H9 (cell line): ENCODE measurements around the gene ARRB1. TPM values are rescaled to one million over a fixed set of nuclear protein-coding genes. Genes with fewer than 3 reads are reported as not detected.

Source experiments
- DNase-seq: peaks from one replicate; pipeline ENCODE4 v3.0.0-alpha.2; 2017
- H2AFZ ChIP-seq: one replicate; pipeline ENCODE4 v1.6.1; 2013; ENCODE audit warnings: mild to moderate bottlenecking, low read length, control low read depth, moderate library complexity
- H2AK5ac ChIP-seq: 2 replicates; pipeline ENCODE4 v1.6.1; 2013; ENCODE audit warnings: low read length, control low read depth, mixed read lengths; ENCODE audit not compliant: insufficient read length
- H2BK120ac ChIP-seq: one replicate; pipeline ENCODE4 v1.6.1; 2013; ENCODE audit warnings: low read depth, mild to moderate bottlenecking, low read length, control low read depth, inconsistent platforms; ENCODE audit not compliant: poor library complexity, severe bottlenecking
- H2BK12ac ChIP-seq: 2 replicates; pipeline ENCODE4 v1.6.1; 2013; ENCODE audit warnings: low read length, control low read depth, mixed read lengths, low read depth; ENCODE audit not compliant: insufficient read length
- H2BK15ac ChIP-seq: 2 replicates; pipeline ENCODE4 v1.6.1; 2013; ENCODE audit warnings: low read depth, low read length, control low read depth
- H2BK20ac ChIP-seq: one replicate; pipeline ENCODE4 v1.6.1; 2013; ENCODE audit warnings: low read depth, mild to moderate bottlenecking, low read length, control low read depth, inconsistent platforms; ENCODE audit not compliant: poor library complexity, severe bottlenecking
- H2BK5ac ChIP-seq: 2 replicates; pipeline ENCODE4 v1.6.1; 2013; ENCODE audit warnings: low read length, control low read depth, mixed read lengths; ENCODE audit not compliant: insufficient read length
- H3K14ac ChIP-seq: 2 replicates; pipeline ENCODE4 v1.6.1; 2013; ENCODE audit warnings: low read length, control low read depth; ENCODE audit not compliant: insufficient read depth
- H3K18ac ChIP-seq: 2 replicates; pipeline ENCODE4 v1.6.1; 2013; ENCODE audit warnings: low read depth, mild to moderate bottlenecking, mixed read lengths, low read length, control low read depth; ENCODE audit not compliant: insufficient read length
- H3K23ac ChIP-seq: 2 replicates; pipeline ENCODE4 v1.6.1; 2013; ENCODE audit warnings: low read length, control low read depth, mixed read lengths, low read depth; ENCODE audit not compliant: insufficient read length
- H3K23me2 ChIP-seq: 2 replicates; pipeline ENCODE4 v1.6.1; 2013; ENCODE audit warnings: low read depth, mild to moderate bottlenecking, mixed read lengths, low read length, control low read depth; ENCODE audit not compliant: insufficient read length, poor library complexity, severe bottlenecking
- H3K27ac ChIP-seq: 2 replicates; pipeline ENCODE4 v1.5.1; 2013; ENCODE audit warnings: low read length, control low read depth, mixed read lengths, low read depth; ENCODE audit not compliant: insufficient read length
- H3K27me3 ChIP-seq: 2 replicates; pipeline ENCODE4 v1.6.1; 2013; ENCODE audit warnings: low read length, control low read depth, inconsistent platforms; ENCODE audit not compliant: insufficient read depth
- H3K4ac ChIP-seq: 2 replicates; pipeline ENCODE4 v1.6.1; 2013; ENCODE audit warnings: low read depth, mild to moderate bottlenecking, control low read depth, inconsistent platforms, low read length, moderate library complexity
- H3K4me1 ChIP-seq: 2 replicates; pipeline ENCODE4 v1.6.1; 2013; ENCODE audit warnings: low read length, control low read depth, inconsistent platforms; ENCODE audit not compliant: insufficient read depth
- H3K4me2 ChIP-seq: 2 replicates; pipeline ENCODE4 v1.6.1; 2013; ENCODE audit warnings: low read length, control low read depth, mixed read lengths; ENCODE audit not compliant: insufficient read length, insufficient read depth
- H3K56ac ChIP-seq: 2 replicates; pipeline ENCODE4 v1.6.1; 2013; ENCODE audit warnings: low read depth, mild to moderate bottlenecking, mixed read lengths, low read length, control low read depth; ENCODE audit not compliant: insufficient read length
- H3K79me1 ChIP-seq: 2 replicates; pipeline ENCODE4 v1.6.1; 2013; ENCODE audit warnings: low read depth, mild to moderate bottlenecking, moderate library complexity, low read length, control low read depth, inconsistent platforms; ENCODE audit not compliant: insufficient read depth, poor library complexity, severe bottlenecking
- H3K79me2 ChIP-seq: 2 replicates; pipeline ENCODE4 v1.6.1; 2013; ENCODE audit warnings: low read length, control low read depth, inconsistent platforms; ENCODE audit not compliant: insufficient read depth
- H3K9ac ChIP-seq: 2 replicates; pipeline ENCODE4 v1.6.1; 2013; ENCODE audit warnings: low read length, control low read depth, mixed read lengths; ENCODE audit not compliant: insufficient read length; ENCODE audit errors: extremely low read depth
- H3K9me3 ChIP-seq: one replicate; pipeline ENCODE4 v1.6.1; 2013; ENCODE audit warnings: low read depth, low read length, inconsistent platforms; ENCODE audit not compliant: control insufficient read depth
- H3T11ph ChIP-seq: one replicate; pipeline ENCODE4 v1.6.1; 2013; ENCODE audit warnings: mild to moderate bottlenecking, low read length, control low read depth, inconsistent platforms
- H4K20me1 ChIP-seq: one replicate; pipeline ENCODE4 v1.6.1; 2013; ENCODE audit not compliant: control insufficient read depth, insufficient read length, insufficient read depth
- H4K5ac ChIP-seq: 2 replicates; pipeline ENCODE4 v1.6.1; 2013; ENCODE audit warnings: low read depth, mild to moderate bottlenecking, mixed read lengths, low read length, control low read depth; ENCODE audit not compliant: insufficient read length
- H4K8ac ChIP-seq: replicated peaks from 2 replicates; pipeline ENCODE4 v1.6.1; 2013; ENCODE audit warnings: low read length, control low read depth, mixed read lengths, low read depth; ENCODE audit not compliant: insufficient read length
- H4K91ac ChIP-seq: 2 replicates; pipeline ENCODE4 v1.6.1; 2013; ENCODE audit warnings: low read depth, mild to moderate bottlenecking, moderate library complexity, mixed read lengths, low read length, control low read depth; ENCODE audit not compliant: insufficient read length
- H3K27ac Mint-ChIP-seq, 3 experiments: 2 replicates in 2 of 3; 3 replicates in 1 of 3; pipeline ENCODE4 v1.8.0; 2020 to 2021; ENCODE audit warnings: mixed read lengths in 3 of 3, mild to moderate bottlenecking in 1 of 3, moderate library complexity in 1 of 3
- H3K27me3 Mint-ChIP-seq: 2 replicates; pipeline ENCODE4 v1.8.0; 2021; ENCODE audit warnings: low read depth, mild to moderate bottlenecking, moderate library complexity, mixed read lengths
- H3K36me3 Mint-ChIP-seq, 3 experiments: 2 replicates in 2 of 3; 3 replicates in 1 of 3; pipeline ENCODE4 v1.8.0; 2020 to 2021; ENCODE audit warnings: low read depth in 3 of 3, mixed read lengths in 3 of 3; ENCODE audit not compliant: insufficient read depth in 1 of 3
- H3K4me1 Mint-ChIP-seq, 2 experiments: 2 replicates each; pipeline ENCODE4 v1.8.0; 2020; ENCODE audit warnings: mixed read lengths in 2 of 2
- H3K4me3 Mint-ChIP-seq, 2 experiments: 2 replicates in 1 of 2; 3 replicates in 1 of 2; pipeline ENCODE4 v1.8.0; 2020 to 2021; ENCODE audit warnings: mild to moderate bottlenecking in 2 of 2, mixed read lengths in 2 of 2, moderate library complexity in 1 of 2
- H3K9me3 Mint-ChIP-seq, 2 experiments: 2 replicates in 1 of 2; 3 replicates in 1 of 2; pipeline ENCODE4 v1.8.0; 2020; ENCODE audit warnings: mild to moderate bottlenecking in 2 of 2, mixed read lengths in 2 of 2, moderate library complexity in 1 of 2
- WGBS: extraction: QIAGEN DNeasy Blood & Tissue Kit; methylation state at CpG from one replicate; pipeline ENCODE4 v1.1.7; 2013; ENCODE audit warnings: missing lambda C conversion rate, low lambda C conversion rate, mixed read lengths; ENCODE audit not compliant: insufficient read length; ENCODE audit errors: extremely low coverage; 5-methylcytosine and 5-hydroxymethylcytosine counted together
- total RNA-seq: library from RNA; stranded (reverse); gene quantifications from 2 replicates; pipeline ENCODE4 v1.2.1, GENCODE V29; 2021
- TF ChIP-seq, protein P1 (sequence below): fragments of 200-600 bp; sonication (generic); conservative IDR thresholded peaks from 3 replicates; pipeline ENCODE4 v1.8.0; 2021; ENCODE audit warnings: antibody characterized with exemption, mild to moderate bottlenecking

The ARRB1 gene
- total RNA-seq, 1 experiment from 2014 or later, result 20.6 TPM

DNA sequence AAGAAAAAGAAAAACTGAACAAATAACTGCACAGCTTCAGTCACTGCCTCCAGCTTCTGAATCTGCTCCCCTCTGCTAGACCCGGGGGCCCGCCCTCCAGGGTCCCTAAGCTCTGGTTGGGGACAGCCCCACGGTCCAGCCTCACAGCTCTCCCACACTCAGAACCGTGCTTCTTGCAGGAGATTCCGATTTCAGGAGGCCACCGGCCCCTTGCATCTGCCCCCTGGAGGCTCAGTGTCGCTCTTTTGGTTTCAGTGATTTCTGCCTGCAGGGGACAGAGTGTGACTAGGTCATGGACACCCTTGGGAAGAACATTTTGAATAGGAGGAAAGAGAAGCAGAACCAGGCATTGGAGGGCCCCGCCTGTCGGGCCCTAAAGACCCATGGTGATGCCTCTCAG, 24.7 kb upstream of the ARRB1 start:
- H3T11ph ChIP-seq, result no peak overlapping the region
- H2AK5ac ChIP-seq, result no peak overlapping the region
- Mint-ChIP-seq H3K4me3 (no peak overlapping the region), H3K36me3 (no peaks in the 10 kb centered on the region), H3K27me3 (0 out of 2 replicates have a peak, but pooled peaks cover 2% of the 10 kb centered on the region), H3K9me3 (no peaks in the 10 kb centered on the region), H3K27ac (no peak overlapping the region), H3K4me1 (peaks cover 0 to 7% of the 10 kb centered on the region in 2 experiments; a peak in 1 of 4 replicates)
- no peak overlapping the region for H3K4me2 ChIP-seq
- H3K56ac ChIP-seq, result no peak overlapping the region
- H3K79me2 ChIP-seq, result no peaks in the 10 kb centered on the region
- H4K91ac ChIP-seq, result no peak overlapping the region
- H3K27me3 ChIP-seq, result no peaks in the 10 kb centered on the region
- no peak overlapping the region for H3K18ac ChIP-seq
- H3K4me1 ChIP-seq, result no peaks in the 10 kb centered on the region; the same call in 1 of the 2 replicates
- no peak overlapping the region for H2AFZ ChIP-seq
- H4K20me1 ChIP-seq, result no peaks in the 10 kb centered on the region
- peak; percentile 58 for DNase-seq
- H3K9me3 ChIP-seq, result no peaks in the 10 kb centered on the region
- H3K23me2 ChIP-seq, result no peaks in the 10 kb centered on the region
- no peak overlapping the region for H3K14ac ChIP-seq
- no peak overlapping the region for H4K5ac ChIP-seq
- no peak overlapping the region for H4K8ac ChIP-seq
- H3K27ac ChIP-seq, result no peak overlapping the region
- no peak overlapping the region for H2BK12ac ChIP-seq
- H2BK120ac ChIP-seq, result no peak overlapping the region
- TF ChIP-seq, protein P1, sequence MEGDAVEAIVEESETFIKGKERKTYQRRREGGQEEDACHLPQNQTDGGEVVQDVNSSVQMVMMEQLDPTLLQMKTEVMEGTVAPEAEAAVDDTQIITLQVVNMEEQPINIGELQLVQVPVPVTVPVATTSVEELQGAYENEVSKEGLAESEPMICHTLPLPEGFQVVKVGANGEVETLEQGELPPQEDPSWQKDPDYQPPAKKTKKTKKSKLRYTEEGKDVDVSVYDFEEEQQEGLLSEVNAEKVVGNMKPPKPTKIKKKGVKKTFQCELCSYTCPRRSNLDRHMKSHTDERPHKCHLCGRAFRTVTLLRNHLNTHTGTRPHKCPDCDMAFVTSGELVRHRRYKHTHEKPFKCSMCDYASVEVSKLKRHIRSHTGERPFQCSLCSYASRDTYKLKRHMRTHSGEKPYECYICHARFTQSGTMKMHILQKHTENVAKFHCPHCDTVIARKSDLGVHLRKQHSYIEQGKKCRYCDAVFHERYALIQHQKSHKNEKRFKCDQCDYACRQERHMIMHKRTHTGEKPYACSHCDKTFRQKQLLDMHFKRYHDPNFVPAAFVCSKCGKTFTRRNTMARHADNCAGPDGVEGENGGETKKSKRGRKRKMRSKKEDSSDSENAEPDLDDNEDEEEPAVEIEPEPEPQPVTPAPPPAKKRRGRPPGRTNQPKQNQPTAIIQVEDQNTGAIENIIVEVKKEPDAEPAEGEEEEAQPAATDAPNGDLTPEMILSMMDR, result peak; percentile 43; the same call in 2 of the 3 replicates
- no peak overlapping the region for H3K23ac ChIP-seq
- no peak overlapping the region for H2BK15ac ChIP-seq
- H3K79me1 ChIP-seq, result no peaks in the 10 kb centered on the region
- no peak overlapping the region for H3K4ac ChIP-seq
- no peak overlapping the region for H3K9ac ChIP-seq
- no peak overlapping the region for H2BK5ac ChIP-seq
- H2BK20ac ChIP-seq, result no peak overlapping the region
- no CpG with 5 or more reads among the region's 9 CpGs for WGBS
